Osteocyte (in vitro differentiated cells): ENCODE results near the gene GPC2. TPM values are rescaled to one million over a fixed set of nuclear protein-coding genes. Genes with fewer than 3 reads are reported as not detected.

ENCODE experiments used
- microRNA-seq: library from miRNA; unstranded; fragments of <30 nt; microRNA quantifications from one replicate; pipeline ENCODE4 v1.1.0, GENCODE V29; 2020; ENCODE audit not compliant: unreplicated experiment
- total RNA-seq: library from RNA; stranded (reverse); gene quantifications from 2 replicates; pipeline ENCODE4 v1.2.1, GENCODE V29; 2021

The GPC2 gene
- total RNA-seq, 1 donor from 2014 or later = 12.6 TPM

Small RNA genes lying within 50 kb of the gene (microRNA-seq; reads per million reads assigned to microRNA genes)
- not detected for gene MIR4658

Other genes starting within 250 kb of the GPC2 start
- gene GJC3, start 247.8 kb downstream of the GPC2 start, total RNA-seq = not detected in 2 replicates
- gene AZGP1, start 201.3 kb downstream of the GPC2 start, total RNA-seq = not detected in 2 replicates
- gene ZKSCAN1, start 161.8 kb downstream of the GPC2 start, total RNA-seq = 84.1 and 90.4 TPM in 2 replicates
- 13.9 and 14.6 TPM in 2 replicates for gene ZSCAN21, start 127.6 kb downstream of the GPC2 start, total RNA-seq
- 35.4 and 39.2 TPM in 2 replicates for gene ZNF3, start 95.7 kb downstream of the GPC2 start, total RNA-seq
- gene COPS6, start 88.4 kb downstream of the GPC2 start, total RNA-seq = 93.7 and 101 TPM in 2 replicates
- 73.3 and 77.8 TPM in 2 replicates for gene MCM7, start 76.0 kb downstream of the GPC2 start, total RNA-seq
- gene AP4M1, start 75.7 kb downstream of the GPC2 start, total RNA-seq = 22.0 and 27.4 TPM in 2 replicates
- 62.8 and 63.9 TPM in 2 replicates for gene TAF6, start 58.0 kb downstream of the GPC2 start, total RNA-seq
- gene CNPY4, start 57.7 kb downstream of the GPC2 start, total RNA-seq = 33.6 and 36.7 TPM in 2 replicates
- 2.3 TPM in 2 replicates for gene MBLAC1, start 50.4 kb downstream of the GPC2 start, total RNA-seq
- 111 and 123 TPM in 2 replicates for gene LAMTOR4, start 28.5 kb downstream of the GPC2 start, total RNA-seq
- gene TRAPPC14, start 18.7 kb downstream of the GPC2 start, total RNA-seq = 18.2 and 20.3 TPM in 2 replicates
- 2.9 and 3.6 TPM in 2 replicates for gene GAL3ST4, start 8.8 kb downstream of the GPC2 start, total RNA-seq
- gene STAG3, start 537 bp upstream of the GPC2 start, total RNA-seq = 1.0 and 1.5 TPM in 2 replicates
- gene PVRIG, start 42.6 kb upstream of the GPC2 start, total RNA-seq = not detected in 2 replicates
- not detected in 2 replicates for gene SPDYE3, start 130.3 kb upstream of the GPC2 start, total RNA-seq
- gene PILRB, start 180.7 kb upstream of the GPC2 start, total RNA-seq = 31.7 and 38.7 TPM in 2 replicates
- gene PILRA, start 196.1 kb upstream of the GPC2 start, total RNA-seq = 1.8 and 2.5 TPM in 2 replicates